RWPE2 (cell line): Measurements from ENCODE around the gene GOLIM4.

ENCODE experiments used
- ATAC-seq: fragments of 200-7000 bp; cut with Tn5 transposase; 3 replicates; pipeline ENCODE4 v1.9.1; 2021; ENCODE audit warnings: low read depth
- DNase-seq: peaks from one replicate; pipeline ENCODE4 v3.0.0-alpha.2; 2020; ENCODE audit warnings: low spot score
- H3K27ac ChIP-seq: fragments of 450-650 bp; 2 replicates; pipeline ENCODE4 v1.5.1; 2017; ENCODE audit warnings: mild to moderate bottlenecking; ENCODE audit not compliant: poor library complexity, severe bottlenecking
- H3K27me3 ChIP-seq: fragments of 250-450 bp; sonication (Bioruptor Pico); 2 replicates; pipeline ENCODE4 v1.5.1; 2021; ENCODE audit warnings: mild to moderate bottlenecking, moderate library complexity; ENCODE audit not compliant: insufficient read depth, poor library complexity, severe bottlenecking
- H3K36me3 ChIP-seq: fragments of 250-450 bp; sonication (Bioruptor Pico); 2 replicates; pipeline ENCODE4 v1.5.1; 2020; ENCODE audit warnings: low read depth, mild to moderate bottlenecking, moderate library complexity
- H3K4me1 ChIP-seq: fragments of 250-450 bp; sonication (Bioruptor Pico); 2 replicates; pipeline ENCODE4 v1.5.1; 2021; ENCODE audit warnings: mild to moderate bottlenecking, moderate library complexity; ENCODE audit not compliant: insufficient read depth, poor library complexity, severe bottlenecking
- H3K4me3 ChIP-seq: fragments of 250-450 bp; sonication (Bioruptor Pico); 2 replicates; pipeline ENCODE4 v1.5.1; 2021; ENCODE audit warnings: mild to moderate bottlenecking, moderate library complexity; ENCODE audit not compliant: severe bottlenecking
- H3K9me3 ChIP-seq: fragments of 250-450 bp; sonication (Bioruptor Pico); 2 replicates; pipeline ENCODE4 v1.5.1; 2021; ENCODE audit warnings: mild to moderate bottlenecking, moderate library complexity; ENCODE audit not compliant: severe bottlenecking
- TF ChIP-seq, protein P1 (sequence below): fragments of 450-650 bp; IDR thresholded peaks from one replicate; pipeline ENCODE4 v1.5.1; 2017; ENCODE audit warnings: mild to moderate bottlenecking, moderate library complexity; ENCODE audit not compliant: poor library complexity, severe bottlenecking

The GOLIM4 gene

DNA sequence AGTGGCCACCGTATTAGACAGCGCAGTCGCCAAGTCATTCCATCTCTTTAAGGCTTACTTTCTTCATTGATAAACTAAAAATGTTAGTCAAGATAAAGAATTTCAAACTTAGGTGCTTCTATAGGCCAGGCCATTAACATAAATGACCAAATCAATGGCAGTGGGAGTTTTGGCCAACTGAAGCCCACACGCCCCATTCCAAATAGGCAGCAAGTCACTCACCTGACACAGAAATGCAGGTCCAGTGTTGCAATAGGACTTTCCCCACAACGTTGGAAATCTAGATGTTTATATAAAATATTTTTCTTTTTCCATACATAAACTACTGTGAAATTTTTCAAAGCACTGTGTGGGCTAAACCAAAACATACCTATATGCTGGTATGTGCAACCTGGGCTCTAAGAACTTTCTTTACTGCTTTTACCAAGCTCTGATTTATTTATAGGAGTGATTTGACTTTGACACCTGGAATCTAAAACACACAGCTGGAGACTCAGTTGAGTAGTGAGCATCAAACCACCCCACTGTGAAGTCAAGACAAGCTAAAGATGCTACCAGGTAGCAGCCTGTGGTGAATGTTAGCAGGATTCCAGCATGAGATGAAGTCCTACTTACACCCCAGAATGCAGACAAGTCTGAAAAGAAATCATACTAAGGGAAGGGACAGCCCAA lies 15.1 kb downstream of the GOLIM4 start:
- Histone ChIP-seq H3K27me3 (no peaks in the 10 kb centered on the region), H3K36me3 (no peaks in the 10 kb centered on the region)

DNA sequence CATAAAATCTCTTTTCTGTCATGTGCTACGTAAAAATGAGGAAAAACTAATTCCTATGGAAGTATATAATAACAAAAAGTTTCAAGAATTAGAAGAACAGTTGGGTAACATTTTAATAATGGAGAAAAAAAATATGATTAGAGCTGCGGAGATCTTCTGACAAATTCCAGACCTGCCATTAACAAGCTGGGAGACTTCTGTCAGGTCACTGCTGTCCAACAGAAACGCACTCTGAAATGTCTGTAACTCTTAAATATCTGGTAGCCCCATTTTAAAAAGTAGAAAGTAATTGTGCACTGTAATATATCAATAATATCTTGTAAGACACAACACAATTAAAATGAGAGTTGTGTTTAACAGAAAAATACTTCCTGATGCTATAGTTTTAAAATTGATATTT lies 15.7 kb downstream of the GOLIM4 start:
- H3K36me3 ChIP-seq: no peaks in the 10 kb centered on the region
- H3K4me1 ChIP-seq: no peaks in the 10 kb centered on the region
- H3K9me3 ChIP-seq: peaks cover under 1% of the 10 kb centered on the region
- H3K27ac ChIP-seq: no peak overlapping the region
- TF ChIP-seq, protein P1, sequence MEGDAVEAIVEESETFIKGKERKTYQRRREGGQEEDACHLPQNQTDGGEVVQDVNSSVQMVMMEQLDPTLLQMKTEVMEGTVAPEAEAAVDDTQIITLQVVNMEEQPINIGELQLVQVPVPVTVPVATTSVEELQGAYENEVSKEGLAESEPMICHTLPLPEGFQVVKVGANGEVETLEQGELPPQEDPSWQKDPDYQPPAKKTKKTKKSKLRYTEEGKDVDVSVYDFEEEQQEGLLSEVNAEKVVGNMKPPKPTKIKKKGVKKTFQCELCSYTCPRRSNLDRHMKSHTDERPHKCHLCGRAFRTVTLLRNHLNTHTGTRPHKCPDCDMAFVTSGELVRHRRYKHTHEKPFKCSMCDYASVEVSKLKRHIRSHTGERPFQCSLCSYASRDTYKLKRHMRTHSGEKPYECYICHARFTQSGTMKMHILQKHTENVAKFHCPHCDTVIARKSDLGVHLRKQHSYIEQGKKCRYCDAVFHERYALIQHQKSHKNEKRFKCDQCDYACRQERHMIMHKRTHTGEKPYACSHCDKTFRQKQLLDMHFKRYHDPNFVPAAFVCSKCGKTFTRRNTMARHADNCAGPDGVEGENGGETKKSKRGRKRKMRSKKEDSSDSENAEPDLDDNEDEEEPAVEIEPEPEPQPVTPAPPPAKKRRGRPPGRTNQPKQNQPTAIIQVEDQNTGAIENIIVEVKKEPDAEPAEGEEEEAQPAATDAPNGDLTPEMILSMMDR: no peak
- no peaks in the 10 kb centered on the region for H3K27me3 ChIP-seq
- DNase-seq: no peak
- no peak overlapping the region for H3K4me3 ChIP-seq
- ATAC-seq: no peak

More for the DNA sequence above, 15.1 kb downstream of the GOLIM4 start:
- Histone ChIP-seq H3K4me3 (no peak overlapping the region), H3K4me1 (peaks cover under 1% of the 10 kb centered on the region), H3K27ac (no peak overlapping the region), H3K9me3 (peaks cover 3% of the 10 kb centered on the region)
- no peak for DNase-seq
- TF ChIP-seq, protein P1: no peak
- ATAC-seq: no peak

DNA sequence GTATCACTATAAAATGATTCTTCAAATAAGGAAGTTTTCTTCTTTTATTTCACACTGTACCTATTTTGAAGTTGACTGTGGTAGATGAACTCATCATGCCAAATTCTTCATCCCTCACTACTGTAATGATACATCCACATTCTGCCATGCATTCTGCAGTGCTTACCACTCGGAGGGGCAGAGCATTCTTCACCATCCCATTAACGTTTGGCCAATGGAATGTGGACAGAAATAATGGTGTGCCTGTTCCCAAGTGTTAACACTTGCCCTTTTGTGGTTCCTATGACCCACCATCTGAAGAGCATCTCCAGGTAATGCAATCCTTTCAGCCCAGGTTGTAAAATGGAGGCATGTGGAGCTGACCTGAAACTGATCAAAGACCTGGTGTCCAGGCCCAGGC lies 18.6 kb downstream of the GOLIM4 start:
- peaks cover 6% of the 10 kb centered on the region for H3K4me1 ChIP-seq
- TF ChIP-seq, protein P1: no peak
- ATAC-seq (peak; percentile 59; the same call in 1 of the 3 replicates), DNase-seq (no peak)
- no peaks in the 10 kb centered on the region for H3K27me3 ChIP-seq
- H3K4me3 ChIP-seq: no peak overlapping the region
- no peak overlapping the region for H3K27ac ChIP-seq
- no peaks in the 10 kb centered on the region for H3K9me3 ChIP-seq
- no peaks in the 10 kb centered on the region for H3K36me3 ChIP-seq

DNA sequence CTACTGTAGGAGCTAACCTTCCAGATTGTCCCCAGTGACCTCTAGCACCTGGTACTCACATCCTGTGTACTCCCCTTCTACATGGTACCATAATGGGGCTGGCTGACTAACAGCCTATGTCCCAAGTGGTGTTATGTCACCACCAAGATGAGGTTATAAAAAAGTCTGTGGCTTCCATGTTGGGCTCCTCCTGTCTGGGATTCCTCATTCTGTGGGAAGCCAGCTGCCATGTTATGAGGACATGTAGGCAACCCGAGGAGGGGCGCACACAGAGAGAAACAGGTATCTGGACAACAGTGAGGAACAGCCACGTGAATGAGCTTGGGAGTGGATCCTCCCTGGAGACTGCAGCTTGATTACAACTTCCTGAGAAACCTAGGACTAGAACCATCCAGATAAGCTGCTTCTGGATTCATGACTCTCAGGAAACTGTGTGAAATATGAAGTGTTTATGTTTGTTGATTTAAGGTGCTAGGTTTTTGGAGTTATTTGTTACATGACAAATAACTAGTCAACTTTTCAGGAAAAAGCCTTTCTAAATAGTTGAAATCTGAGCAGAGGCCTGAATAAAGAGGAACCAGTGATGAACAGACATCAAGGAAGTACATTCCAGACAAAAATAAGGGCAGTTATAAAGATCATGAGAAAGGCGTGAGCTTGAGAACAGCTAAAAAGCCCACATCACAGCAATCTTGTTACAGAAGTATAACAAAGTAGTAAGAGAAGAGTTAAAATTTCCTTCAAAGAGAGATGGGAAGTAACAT lies 21.7 kb downstream of the GOLIM4 start:
- no peak overlapping the region for H3K4me3 ChIP-seq
- peaks cover 1% of the 10 kb centered on the region for H3K9me3 ChIP-seq
- peaks cover 22% of the 10 kb centered on the region for H3K4me1 ChIP-seq
- ATAC-seq: no peak
- no peaks in the 10 kb centered on the region for H3K36me3 ChIP-seq
- no peak overlapping the region for H3K27ac ChIP-seq
- no peaks in the 10 kb centered on the region for H3K27me3 ChIP-seq
- DNase-seq: no peak
- TF ChIP-seq, protein P1: no peak

DNA sequence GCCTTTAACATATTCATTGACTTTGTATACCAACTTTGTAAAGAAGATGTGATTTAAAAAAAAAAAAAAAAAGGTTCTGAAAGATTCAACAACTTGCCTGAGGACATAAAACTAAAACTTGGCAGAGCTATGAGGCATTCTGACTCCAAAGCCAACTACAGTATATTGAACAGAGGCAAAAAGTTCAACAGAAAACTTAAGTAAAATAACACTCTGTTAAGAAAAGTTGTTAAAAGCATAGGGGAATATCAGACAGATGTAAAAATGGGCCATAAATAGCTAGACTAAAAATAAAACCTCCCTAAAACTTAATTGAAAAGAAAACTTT lies 23.4 kb downstream of the GOLIM4 start:
- H3K4me3 ChIP-seq: no peak overlapping the region
- H3K36me3 ChIP-seq: no peaks in the 10 kb centered on the region
- peaks cover 1% of the 10 kb centered on the region for H3K9me3 ChIP-seq
- no peak for DNase-seq
- H3K27me3 ChIP-seq: no peaks in the 10 kb centered on the region
- H3K4me1 ChIP-seq: peaks cover 22% of the 10 kb centered on the region
- peak overlapping the region; percentile 82 for H3K27ac ChIP-seq
- TF ChIP-seq, protein P1: no peak
- ATAC-seq: no peak
